BE2C (cell line): ENCODE measurements around the gene TMEM86B.
A peak's percentile ranks its signal among the peaks of the same experiment; 100 is the strongest.

Experiments used
- DNase-seq: peaks from one replicate; pipeline ENCODE4 v3.0.0-alpha.2; 2020
- H3K27me3 ChIP-seq: fragments of 250-450 bp; sonication (Bioruptor Pico); 2 replicates; pipeline ENCODE4 v1.5.1; 2020; ENCODE audit warnings: mild to moderate bottlenecking
- H3K36me3 ChIP-seq: fragments of 250-450 bp; sonication (Bioruptor Pico); 2 replicates; pipeline ENCODE4 v1.5.1; 2020; ENCODE audit warnings: mild to moderate bottlenecking
- H3K4me1 ChIP-seq: fragments of 250-450 bp; sonication (Bioruptor Pico); 2 replicates; pipeline ENCODE4 v1.5.1; 2020
- H3K4me3 ChIP-seq: 2 replicates; pipeline ENCODE4 v1.5.1; 2011; ENCODE audit warnings: low read depth, low read length
- H3K9me3 ChIP-seq: fragments of 250-450 bp; sonication (Bioruptor Pico); 2 replicates; pipeline ENCODE4 v1.5.1; 2020
- TF ChIP-seq, protein P1 (sequence below): IDR thresholded peaks from 2 replicates; pipeline ENCODE4 v1.5.1; 2012; ENCODE audit warnings: mild to moderate bottlenecking, low read depth, low read length

TMEM86B gene

DNA sequence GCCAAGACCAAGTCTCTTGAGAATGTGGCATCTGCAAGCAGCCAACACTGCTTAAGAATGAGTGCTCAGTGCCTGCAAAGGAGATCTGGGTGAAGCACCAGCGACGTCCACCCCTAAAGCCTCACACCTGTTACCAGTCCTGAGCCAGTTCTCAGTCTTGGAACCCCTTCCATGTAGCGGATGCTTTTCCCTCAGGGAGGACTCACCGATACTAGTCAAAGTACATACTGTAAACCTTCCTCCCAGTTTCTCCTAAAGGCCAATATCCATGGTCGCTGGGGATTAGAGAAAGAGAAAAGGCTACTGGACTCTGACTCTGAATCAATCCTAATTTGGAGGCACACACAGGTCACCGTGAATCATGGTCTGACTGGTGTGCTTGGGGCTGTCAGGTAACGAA is 15.0 kb downstream of the TMEM86B start:
- Histone ChIP-seq H3K4me3 (no peak overlapping the region), H3K4me1 (no peaks in the 10 kb centered on the region), H3K9me3 (0 out of 2 replicates have a peak, but pooled peaks cover 2% of the 10 kb centered on the region), H3K27me3 (no peaks in the 10 kb centered on the region), H3K36me3 (no peaks in the 10 kb centered on the region)
- DNase-seq: no peak
- TF ChIP-seq, protein P1, sequence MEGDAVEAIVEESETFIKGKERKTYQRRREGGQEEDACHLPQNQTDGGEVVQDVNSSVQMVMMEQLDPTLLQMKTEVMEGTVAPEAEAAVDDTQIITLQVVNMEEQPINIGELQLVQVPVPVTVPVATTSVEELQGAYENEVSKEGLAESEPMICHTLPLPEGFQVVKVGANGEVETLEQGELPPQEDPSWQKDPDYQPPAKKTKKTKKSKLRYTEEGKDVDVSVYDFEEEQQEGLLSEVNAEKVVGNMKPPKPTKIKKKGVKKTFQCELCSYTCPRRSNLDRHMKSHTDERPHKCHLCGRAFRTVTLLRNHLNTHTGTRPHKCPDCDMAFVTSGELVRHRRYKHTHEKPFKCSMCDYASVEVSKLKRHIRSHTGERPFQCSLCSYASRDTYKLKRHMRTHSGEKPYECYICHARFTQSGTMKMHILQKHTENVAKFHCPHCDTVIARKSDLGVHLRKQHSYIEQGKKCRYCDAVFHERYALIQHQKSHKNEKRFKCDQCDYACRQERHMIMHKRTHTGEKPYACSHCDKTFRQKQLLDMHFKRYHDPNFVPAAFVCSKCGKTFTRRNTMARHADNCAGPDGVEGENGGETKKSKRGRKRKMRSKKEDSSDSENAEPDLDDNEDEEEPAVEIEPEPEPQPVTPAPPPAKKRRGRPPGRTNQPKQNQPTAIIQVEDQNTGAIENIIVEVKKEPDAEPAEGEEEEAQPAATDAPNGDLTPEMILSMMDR: no peak

DNA sequence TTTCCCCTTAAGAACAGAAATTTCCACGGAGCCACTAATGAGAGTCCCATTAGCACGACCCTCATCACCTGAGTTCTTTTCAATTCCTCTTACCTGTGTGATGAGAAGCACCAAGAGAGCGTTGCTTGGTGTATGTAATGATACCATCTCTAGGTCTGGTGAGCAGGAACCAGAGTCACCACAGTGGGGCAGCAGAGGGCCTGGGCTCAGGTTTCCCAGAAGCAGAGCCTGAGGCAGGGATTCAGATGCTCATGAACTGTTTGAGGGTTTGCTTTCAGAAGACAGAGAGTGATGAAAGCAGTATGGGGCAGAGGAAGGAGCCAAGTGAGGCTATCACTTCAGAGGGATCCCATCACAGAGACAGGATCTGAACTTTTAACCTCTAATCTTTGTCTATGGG is 16.1 kb downstream of the TMEM86B start:
- DNase-seq: peak; percentile 52
- Histone ChIP-seq H3K4me3 (no peak overlapping the region), H3K9me3 (0 out of 2 replicates have a peak, but pooled peaks cover 2% of the 10 kb centered on the region), H3K4me1 (no peaks in the 10 kb centered on the region), H3K27me3 (no peaks in the 10 kb centered on the region), H3K36me3 (no peaks in the 10 kb centered on the region)
- TF ChIP-seq, protein P1: peak; percentile 48

DNA sequence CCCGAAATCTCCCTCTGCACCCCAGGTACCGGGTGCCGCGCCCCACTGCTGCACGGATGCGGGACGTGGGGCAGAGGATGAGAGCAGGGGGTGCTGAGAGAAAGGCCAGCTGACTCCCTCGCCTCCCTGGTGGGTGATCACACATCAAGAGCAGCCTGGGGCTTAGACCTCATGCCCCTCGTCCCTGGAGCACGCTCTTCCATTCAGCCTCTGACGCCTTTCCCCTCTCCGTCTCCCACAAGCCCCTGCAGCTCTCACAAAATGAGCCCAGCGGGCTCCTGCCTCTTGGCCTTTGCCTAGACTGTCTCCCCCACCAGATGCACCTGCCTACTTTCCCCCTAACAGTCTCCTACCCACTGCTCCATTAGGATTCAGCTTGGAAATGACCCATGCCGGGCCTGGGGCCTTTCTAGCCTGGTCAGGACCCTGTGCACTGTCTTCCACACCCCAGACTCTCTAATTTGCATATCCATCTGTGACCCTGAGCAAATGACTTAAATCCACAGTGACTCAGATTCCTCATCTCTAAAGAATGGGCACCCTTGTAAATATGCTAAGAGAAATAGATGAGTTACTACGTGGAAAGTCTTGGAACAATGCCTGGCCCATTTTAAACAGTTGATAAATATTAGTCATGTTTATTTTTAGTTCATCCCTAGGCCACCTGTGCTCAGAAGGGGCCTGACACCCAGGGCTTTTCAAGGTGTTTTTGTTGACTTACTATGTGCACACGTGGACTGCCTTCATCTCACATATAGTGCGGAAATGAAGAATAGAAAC is 18.7 kb downstream of the TMEM86B start:
- Histone ChIP-seq H3K27me3 (no peaks in the 10 kb centered on the region), H3K4me1 (0 out of 2 replicates have a peak, but pooled peaks cover 5% of the 10 kb centered on the region), H3K36me3 (no peaks in the 10 kb centered on the region), H3K9me3 (no peaks in the 10 kb centered on the region), H3K4me3 (no peak overlapping the region)
- DNase-seq: no peak
- TF ChIP-seq, protein P1: no peak

DNA sequence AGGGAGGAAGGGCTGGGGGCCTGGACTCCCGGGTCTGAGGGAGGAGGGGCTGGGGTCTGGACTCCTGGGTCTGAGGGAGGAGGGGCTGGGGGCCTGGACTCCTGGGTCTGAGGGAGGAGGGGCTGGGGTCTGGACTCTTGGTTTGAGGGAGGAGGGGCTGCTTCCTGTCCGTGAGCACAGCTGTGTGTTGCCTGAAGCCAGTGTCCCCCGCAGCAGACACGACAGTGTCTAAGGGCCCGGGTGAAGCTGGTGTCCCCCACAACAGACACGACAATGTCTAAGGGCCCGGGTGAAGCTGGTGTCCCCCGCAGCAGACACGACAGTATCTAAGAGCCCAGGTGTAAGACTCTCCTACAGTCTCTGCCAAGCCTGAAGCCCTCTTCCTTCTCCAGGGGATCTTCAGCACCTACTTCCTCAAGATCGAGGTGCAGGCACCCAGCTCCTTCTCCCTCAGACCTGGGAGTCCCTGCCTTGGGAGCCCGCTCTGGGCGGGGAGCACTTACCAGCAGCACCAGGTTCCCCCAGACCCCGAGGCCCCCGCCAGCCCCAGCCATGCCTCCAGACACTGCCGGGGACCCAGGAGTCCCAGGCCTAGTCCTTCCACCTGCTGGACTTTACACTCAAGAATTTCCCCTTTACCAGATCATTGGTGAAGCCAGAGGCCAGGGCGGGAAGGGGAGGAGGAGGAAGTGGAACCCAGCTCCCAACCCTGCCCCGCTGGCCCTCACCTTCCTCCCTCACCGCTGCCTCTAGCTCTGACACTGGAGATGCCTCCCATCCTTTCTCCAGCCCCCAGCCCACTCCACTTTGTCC is 19.5 kb downstream of the TMEM86B start, which contains the start of gene PTPRH:
Gene PTPRH (minus strand): TSS at position 622 of the 813 bp plus-strand sequence. CDS start 68 bp downstream, at position 554.
- Histone ChIP-seq H3K4me3 (no peak within 1 kb of the TSS), H3K4me1 (0 out of 2 replicates have a peak, but pooled peaks cover 5% of the 10 kb centered on the region), H3K9me3 (no peaks in the 10 kb centered on the region), H3K27me3 (no peaks in the 10 kb centered on the region), H3K36me3 (no peaks in the 10 kb centered on the region)
- TF ChIP-seq, protein P1: no peak
- no peak for DNase-seq

DNA sequence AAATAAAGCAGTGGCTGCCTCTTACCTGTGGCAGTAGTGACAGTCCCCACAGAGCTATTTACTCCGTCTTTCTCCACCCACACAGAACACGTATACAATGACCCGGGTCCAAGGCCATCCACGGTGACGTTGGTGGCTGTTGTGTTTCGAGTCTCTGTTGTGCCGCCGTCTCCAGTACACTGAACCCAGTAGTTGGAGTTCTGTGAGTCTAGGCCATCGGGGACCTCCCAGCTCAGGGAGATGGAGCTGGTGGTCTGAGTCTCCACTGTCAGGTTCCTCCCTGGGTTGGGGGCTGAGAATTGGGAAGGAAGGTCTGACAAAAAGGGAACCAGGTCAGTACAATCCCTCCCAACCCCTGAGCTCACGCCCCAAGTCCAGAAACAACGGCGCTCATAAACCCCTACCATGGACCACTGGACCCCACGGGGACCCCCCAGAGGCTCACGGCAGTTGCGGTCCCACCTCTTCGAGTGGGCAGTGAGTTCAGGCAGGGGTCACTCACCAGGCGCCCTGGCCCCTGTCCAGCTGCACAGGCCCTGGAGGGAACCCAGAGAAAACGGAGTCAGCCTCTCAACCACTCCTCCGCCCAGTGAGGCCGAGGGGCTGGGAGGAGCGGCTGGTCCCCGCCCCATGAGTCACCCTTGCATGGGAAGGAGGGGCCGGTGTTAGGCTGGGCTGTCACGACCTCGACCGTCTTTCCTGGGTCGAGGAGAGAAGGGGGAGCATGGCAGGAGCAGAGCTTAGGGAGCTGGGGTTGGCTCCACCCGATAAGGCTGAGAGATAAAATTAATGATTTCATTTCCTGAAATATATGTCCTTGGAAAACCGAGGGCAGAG is 21.7 kb downstream of the TMEM86B start:
- Histone ChIP-seq H3K9me3 (no peaks in the 10 kb centered on the region), H3K27me3 (no peaks in the 10 kb centered on the region), H3K4me3 (peak overlapping the region; percentile 62), H3K36me3 (no peaks in the 10 kb centered on the region), H3K4me1 (0 out of 2 replicates have a peak, but pooled peaks cover 5% of the 10 kb centered on the region)
- TF ChIP-seq, protein P1: no peak
- peak; percentile 92 for DNase-seq
